NCI-H2171 (cell line): ENCODE results near the gene MCC.

Experiments used
- DNase-seq: peaks from one replicate; lab custom pipeline; 2025; lab: John Stamatoyannopoulos, UW

The MCC gene

GRCh38 chr5:113319256-113320053 lies 168.8 kb downstream of the MCC start:
- no peak for DNase-seq

- no peak for DNase-seq
These were observed 170.6 kb downstream of the MCC start for GRCh38 chr5:113317636-113318035.

GRCh38 chr5:113311301-113311700 lies 177.0 kb downstream of the MCC start:
- no peak for DNase-seq

- DNase-seq = no peak
These were observed 186.1 kb downstream of the MCC start for GRCh38 chr5:113302120-113302519.

DNA sequence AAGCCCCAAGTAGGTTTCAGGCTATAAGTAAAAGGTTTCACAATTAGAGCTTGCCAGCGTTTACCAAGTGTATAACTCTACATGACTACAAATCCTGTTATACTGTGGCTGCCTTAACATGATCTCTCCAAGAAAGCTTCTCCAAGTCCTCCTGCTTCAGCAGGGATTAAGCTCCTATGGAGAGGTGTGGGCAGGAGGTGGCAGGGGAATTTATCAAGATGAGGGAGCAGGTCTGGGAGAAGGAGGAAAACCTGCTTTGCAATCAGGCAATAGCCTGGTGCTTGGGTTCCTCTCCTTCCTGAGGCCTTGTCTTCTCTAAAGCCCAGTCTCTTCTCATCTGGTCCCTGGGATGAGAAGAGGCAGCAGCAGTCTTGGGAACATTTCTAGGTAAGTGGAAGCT lies 188.7 kb downstream of the MCC start:
- no peak for DNase-seq

GRCh38 chr5:113296676-113297075 lies 191.6 kb downstream of the MCC start:
- DNase-seq = no peak

- no peak for DNase-seq
These were observed 193.1 kb downstream of the MCC start for GRCh38 chr5:113295111-113295539.

DNA sequence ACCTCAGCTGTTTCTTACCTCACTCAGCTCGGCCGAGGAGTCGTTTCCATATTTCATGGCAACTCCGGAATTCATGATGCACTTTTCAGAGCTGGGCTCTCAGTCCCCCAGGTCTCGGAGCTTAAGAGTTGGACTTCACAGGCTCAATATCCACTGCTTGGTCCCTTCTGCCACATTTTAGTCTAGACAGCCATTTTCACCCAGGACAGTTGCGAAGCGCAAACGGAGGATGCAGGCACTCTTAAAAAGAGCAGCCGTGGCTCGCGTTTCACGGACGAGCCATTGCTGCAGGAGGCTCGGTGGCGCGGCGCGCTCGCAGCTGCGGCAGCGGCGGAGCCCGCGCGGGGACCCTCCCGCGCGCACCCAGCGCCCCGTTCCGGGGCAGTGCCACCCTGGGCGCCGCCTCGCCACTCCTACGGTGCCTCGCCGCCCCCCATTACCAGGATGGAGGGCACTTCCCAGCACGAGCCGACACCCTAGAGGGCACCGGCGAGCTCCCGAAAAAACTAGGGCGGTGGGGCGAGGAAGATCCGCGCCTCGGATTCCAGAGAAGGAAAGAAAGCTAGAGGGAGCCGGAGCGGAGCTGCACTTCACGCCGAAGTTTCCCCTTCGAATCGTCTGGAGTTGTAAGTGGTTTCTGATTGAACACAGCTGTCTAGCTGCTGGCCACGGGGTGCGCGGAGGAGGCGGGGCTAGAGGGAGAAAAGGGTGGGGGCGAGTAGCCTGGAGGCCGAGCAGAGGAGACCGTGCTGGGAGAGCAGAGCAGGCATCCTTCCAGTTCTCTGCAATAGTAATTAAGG lies 193.7 kb downstream of the MCC start:
- DNase-seq = peak; percentile 71

DNA sequence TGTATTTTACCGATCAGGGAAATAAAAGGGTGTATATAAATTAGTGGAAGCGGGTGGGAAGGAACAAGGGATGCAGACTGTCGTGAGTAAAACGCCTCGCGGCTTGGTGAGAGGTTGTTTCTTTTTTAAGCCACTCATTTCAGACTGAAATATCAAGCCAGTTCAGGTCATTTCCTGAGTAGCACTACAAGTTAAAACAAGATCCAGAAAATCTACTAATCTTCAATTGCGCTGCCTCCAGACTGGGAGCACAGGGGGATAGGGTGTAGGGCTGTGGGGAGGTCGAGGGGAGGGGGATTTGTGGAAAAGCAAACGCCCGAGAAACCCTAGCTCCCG lies 194.3 kb downstream of the MCC start:
- DNase-seq = no peak

- DNase-seq = no peak
These were observed 194.9 kb downstream of the MCC start for GRCh38 chr5:113293068-113293974.

- no peak for DNase-seq
These were observed 195.8 kb downstream of the MCC start for GRCh38 chr5:113292462-113292861.

DNA sequence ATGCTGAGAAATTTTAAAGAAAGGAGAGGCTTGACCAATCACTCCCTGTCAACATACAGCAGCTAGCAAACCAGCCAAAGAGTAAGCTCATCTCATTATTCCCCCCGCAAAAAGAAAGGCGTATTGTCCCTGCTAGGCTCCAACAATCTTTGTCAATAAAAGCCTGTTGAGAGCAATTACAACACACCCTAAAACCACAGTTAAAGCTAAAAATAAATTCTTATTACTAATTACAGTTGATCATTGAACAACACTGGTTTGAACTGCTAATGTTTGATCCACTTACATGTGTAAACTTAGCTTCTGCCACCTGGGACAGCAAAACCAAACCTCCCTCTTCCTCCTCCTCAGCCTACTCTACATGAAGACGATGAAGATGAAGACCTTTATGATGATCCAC lies 204.7 kb downstream of the MCC start:
- DNase-seq = no peak

- no peak for DNase-seq
These were observed 205.8 kb downstream of the MCC start for GRCh38 chr5:113282472-113282871.

DNA sequence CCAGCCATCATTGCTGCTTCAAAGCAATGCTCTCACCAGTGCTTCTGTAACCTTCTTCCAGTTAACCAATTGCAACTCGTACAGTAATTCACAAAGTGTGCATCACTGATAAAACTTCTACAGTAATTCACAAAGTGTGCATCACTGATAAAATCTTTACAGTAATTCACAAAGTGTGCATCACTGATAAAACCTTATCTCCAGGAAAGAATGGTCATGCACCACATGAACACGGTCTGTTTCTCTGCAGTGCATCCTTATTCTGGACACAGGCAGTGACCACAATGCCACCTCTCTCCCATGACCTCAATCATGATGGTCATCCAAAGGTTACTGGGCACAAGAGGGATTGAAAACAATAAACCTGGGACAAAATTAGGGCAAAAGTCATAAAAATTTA lies 207.1 kb downstream of the MCC start:
- no peak for DNase-seq

DNA sequence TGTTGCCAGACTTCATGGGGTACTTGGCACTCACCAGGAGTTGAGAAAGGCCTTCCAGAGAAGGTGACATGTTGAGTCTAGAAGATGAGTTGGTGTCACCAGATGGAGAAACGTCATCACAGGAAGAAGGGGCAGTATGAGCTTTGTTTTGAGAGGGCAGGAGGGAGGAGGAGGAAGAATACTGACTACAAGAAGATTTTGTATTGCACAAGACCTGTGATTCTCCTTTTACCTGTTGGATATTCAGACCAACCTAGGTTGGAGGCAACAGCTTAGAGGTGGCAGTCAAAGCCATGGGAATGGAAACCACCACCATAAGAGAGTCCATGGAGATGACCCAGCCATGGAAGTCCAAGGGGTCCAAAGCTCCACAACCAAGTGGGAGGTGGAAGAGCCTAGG lies 207.7 kb downstream of the MCC start:
- no peak for DNase-seq

GRCh38 chr5:113278976-113279375 lies 209.3 kb downstream of the MCC start:
- DNase-seq = no peak

DNA sequence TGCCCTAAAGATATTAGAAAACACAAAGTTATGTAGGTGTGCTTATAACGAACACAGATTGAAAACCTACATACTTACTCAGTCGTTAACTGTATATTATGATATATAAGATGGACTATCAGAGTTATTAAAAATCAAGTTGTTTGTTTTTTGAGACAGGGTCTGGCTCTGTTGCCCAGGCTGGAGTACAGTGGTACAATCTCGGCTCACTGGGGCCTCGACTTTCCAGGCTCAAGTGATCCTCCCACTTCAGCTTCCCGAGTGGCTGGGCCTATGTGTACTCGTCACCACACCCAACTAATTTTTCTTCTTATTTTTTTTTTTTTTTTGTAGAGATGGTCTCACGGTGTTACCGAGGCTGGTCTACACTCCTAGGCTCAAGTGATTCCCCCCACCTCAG lies 211.8 kb downstream of the MCC start:
- no peak for DNase-seq

- no peak for DNase-seq
These were observed 212.3 kb downstream of the MCC start for GRCh38 chr5:113276001-113276400.

DNA sequence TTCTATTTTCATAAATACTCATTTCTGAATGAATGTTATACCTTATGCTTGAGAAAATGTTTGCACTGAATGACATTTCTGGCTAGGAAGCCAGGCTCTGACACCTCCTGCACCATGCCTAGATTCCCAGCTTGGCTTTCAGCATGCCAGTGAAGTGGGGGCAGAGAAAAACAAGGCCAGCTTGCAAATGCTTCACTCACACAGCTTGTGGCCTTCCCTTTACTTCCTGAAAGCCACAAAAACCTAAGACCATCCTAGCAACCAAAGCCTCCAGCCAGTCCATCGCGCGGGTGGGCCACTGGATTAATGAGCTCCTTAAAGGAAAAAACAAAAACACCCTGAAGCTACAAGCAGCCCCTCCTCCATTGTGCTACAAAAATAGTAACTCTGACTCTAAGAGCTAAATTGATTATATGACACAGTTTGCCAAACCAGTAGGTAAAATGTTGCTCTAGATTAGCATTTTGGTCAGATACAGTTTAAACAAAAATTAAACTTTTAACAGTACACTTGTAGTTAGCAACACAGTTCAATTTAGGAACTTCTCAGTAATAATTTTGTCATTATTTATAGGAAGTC lies 213.3 kb downstream of the MCC start:
- DNase-seq = no peak

DNA sequence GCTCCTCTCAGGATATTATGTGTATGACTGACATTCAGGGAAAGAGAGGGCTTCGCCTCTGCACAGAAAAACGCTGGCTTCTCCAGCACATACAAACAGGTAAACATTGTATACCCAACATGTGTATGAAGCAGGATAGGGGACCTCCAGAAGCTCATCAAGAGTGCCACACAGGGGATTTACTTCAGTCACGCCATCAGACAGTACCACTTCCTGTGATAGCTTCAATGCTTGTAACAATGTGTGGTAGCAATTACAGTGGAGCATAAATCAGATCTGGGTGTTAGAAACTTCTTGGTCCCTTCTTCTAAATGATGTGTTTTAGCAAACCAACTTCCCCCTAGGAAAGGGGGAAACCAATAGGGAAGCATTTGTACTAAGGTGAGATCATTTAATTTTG lies 214.3 kb downstream of the MCC start:
- DNase-seq = no peak

DNA sequence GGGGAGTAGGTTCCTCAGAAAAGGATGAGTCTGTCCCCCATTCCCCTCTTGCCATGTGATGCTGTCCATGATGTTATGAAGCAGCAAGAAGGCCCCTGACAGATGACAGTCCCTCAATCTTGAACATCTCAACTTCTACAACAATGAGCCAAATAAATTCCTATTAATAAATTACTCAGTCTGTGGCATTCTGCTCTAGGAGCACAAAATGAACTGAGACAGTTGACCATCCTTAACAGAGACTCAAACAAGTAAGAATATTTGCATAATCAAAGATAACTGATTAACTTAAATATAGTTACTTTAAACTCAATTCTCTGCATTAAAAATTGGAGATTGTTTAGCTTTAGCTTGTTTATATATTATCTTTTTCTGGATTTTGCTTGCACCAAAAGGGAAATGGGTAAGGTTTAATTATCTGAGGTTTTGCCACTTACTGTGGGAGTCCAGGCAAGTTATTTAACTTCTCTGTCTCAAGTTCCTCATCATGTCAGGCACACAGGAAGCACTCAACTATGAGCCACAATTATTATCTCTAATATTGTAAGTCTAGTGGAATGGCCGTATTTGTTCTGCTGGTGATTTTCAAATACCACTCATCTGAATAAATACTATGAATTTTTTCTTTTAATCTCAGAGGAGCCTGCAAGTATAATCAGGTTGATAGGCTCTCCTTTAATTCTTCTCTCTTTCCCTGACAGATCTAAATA lies 216.4 kb downstream of the MCC start:
- no peak for DNase-seq
